NCI-H82 treated with DMSO at 0.1 percent for 48 hours (cell line): ENCODE data around the gene SERPINC1.
"Not testable (repeated sequence)": the region's sequence is repeated elsewhere in the genome, so short reads cannot be mapped to it uniquely, and the experiment has no call there.

ENCODE experiments used
- DNase-seq: peaks from one replicate; lab custom pipeline; 2025; ENCODE audit not compliant: unreplicated experiment; lab: John Stamatoyannopoulos, UW

The SERPINC1 gene

DNA sequence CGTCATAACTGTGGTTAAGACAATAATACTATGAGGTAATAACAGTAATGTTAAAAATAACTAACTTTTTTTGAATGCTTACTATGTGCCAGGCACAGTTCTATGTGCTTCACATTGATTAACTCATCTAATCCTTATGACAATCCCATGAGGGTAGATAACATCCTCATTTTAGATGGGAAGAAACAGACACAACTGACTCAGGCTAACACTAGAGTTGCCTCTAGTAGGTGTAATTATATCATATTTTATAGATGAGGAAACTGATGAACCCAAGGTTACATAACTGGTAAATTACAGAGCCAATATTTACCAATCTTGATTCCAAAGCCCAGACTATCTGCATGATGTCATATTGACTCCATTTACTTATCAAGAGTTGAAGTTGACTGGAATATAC is 23.5 kb downstream of the SERPINC1 start:
- no peak for DNase-seq

DNA sequence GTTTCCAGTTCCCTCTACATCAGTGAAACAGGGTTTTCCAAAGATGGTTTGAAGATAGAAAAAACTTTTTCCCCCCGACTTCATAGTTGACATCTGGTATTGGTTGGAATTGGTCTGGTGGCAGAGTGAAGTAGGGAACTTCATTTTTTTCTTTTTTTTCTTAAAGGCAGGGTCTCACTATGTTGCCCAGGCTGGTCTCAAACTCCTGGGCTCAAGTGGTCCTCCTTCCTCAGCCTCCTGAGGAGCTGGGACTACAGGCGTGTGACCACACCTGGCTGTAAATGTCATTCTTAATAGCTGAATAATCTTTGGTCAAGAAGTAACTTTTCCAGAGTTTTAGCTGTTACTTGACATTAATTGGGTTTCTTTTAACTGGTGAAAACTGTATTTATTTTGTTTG is 27.2 kb downstream of the SERPINC1 start:
- no peak for DNase-seq

GRCh38 chr1:173888749-173889148 is 28.4 kb downstream of the SERPINC1 start:
- DNase-seq = no peak

GRCh38 chr1:173887627-173888026 is 29.5 kb downstream of the SERPINC1 start:
- DNase-seq = no peak

GRCh38 chr1:173886746-173887611 is 30.1 kb downstream of the SERPINC1 start:
- no peak for DNase-seq

- DNase-seq = no peak
These were observed 32.4 kb downstream of the SERPINC1 start for GRCh38 chr1:173884701-173885100.

- not testable (repeated sequence) for DNase-seq
These were observed 36.0 kb downstream of the SERPINC1 start for GRCh38 chr1:173881117-173881516.

DNA sequence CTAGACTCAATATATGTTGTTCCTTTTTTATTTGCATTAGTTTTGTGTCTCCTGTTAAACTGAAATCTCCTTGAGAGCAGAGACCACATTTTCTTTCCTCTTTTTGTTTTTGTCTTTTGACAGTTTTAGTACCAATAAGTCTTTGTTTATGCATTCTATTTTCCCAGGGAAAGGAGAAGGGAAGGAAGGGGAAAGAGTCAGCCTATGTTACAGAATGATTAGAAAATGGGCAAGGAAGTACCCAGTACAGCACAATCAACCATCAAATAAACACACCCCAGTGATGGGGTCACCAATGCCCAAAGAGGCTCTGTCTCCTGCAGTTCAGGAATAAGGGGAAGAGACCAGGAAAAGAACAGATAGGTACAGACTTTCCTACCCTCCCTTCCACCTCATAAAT is 38.9 kb downstream of the SERPINC1 start:
- DNase-seq = no peak

DNA sequence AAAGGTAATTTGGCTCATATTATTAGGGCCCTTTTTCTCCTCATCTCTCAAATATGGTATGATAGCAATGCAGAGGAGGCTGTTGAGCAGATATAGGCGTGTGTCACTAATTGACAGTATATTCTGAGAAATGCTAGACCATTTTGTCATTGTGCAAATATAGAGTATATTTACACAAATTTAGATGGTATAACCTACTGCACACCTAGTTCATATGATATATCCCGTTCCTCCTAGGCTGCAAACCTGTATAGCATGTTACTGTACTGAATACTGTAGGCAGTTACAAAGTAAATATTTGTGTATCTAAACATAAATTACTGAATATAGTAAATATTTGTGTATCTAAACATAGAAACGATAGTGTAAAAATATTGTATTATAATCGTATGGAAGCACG is 40.4 kb downstream of the SERPINC1 start:
- no peak for DNase-seq

DNA sequence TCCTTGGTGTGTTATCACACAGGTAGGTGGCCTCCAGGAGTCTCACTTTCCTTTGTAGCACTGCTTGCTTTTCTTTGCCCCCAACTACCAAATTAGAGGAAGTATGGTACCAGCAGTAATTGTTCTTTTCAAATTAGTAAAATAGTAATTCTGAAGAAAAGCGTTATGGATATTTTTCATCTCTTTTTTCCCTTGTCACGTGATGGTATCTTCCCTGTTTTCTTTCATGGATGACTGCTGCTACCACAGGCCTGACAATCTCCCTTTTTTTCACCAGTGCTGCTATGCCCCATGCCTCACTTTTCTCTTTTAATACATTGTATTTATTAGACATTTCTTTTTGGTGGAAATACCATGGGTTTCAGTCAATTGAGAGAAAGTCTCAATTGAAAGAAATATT is 45.6 kb downstream of the SERPINC1 start:
- DNase-seq = no peak

DNA sequence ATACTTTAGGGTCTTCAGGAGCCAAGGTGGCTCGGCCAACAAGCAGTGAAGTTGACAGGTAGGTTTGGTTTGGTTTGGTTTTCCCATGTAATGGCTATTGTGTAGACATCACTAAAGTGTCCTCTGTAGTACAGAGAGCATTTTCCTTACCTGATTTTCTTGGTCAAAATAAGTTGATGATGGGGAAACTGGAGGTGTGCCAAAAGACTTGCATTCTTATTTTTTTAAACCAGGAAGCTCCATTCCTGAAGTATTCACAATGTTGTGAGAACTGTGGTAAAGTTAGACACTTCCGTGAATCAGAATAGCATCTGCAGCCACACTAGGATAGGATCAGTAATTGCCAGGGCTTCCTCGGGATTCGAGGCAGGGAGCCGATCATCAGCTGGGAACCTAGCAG is 46.0 kb downstream of the SERPINC1 start:
- no peak for DNase-seq

- DNase-seq = no peak
These were observed 46.7 kb downstream of the SERPINC1 start for GRCh38 chr1:173870252-173871075.

GRCh38 chr1:173869021-173869359 is 48.1 kb downstream of the SERPINC1 start:
- DNase-seq = no peak

DNA sequence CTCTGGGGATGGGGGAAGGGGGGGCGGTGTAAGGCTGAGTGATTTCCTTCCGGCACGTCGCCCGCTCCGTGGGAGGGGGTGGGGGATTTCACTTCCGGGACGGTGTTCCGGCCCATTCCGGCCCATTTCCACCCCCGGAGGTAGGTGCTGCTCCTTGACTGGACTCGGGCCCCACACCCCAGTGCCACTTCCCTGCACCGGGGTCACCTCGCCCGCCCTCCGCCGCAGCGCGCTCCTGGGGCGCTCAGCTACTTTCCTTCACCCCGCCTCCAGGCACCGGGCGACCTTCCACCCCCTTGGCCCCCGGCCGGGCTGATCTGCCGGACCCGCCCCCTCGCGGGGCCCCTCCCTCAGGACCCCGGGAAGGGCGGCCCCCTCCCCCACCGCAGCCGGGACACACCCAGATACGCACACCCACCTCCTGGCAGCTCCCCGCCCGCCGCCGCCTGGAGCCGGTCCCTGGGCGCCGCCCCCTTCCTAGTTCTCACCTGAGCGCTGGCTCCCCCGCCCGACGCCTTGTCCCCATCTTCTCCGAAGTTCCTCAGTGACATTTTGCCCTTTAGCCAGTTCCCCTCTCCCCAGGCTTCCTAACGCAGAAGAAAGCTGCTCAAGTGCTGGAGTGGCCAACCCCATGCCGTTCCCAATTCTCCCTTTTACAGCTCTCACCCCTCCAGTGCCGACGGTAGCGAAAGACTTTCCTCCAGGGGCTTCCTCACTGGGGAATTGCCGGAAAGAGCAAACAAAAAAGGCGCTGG is 48.7 kb downstream of the SERPINC1 start, which contains the start of gene ZBTB37:
Gene ZBTB37, plus strand, starts transcription at position 115 of the 755 bp plus-strand sequence. CDS start 1,846 bp downstream, outside the sequence.
- peak; percentile 88 for DNase-seq

- DNase-seq = peak; percentile 100
These were observed 49.3 kb downstream of the SERPINC1 start, which contains the start of gene GAS5 for GRCh38 chr1:173867753-173868265. GAS5 (minus strand) TSS chr1:173867989.

DNA sequence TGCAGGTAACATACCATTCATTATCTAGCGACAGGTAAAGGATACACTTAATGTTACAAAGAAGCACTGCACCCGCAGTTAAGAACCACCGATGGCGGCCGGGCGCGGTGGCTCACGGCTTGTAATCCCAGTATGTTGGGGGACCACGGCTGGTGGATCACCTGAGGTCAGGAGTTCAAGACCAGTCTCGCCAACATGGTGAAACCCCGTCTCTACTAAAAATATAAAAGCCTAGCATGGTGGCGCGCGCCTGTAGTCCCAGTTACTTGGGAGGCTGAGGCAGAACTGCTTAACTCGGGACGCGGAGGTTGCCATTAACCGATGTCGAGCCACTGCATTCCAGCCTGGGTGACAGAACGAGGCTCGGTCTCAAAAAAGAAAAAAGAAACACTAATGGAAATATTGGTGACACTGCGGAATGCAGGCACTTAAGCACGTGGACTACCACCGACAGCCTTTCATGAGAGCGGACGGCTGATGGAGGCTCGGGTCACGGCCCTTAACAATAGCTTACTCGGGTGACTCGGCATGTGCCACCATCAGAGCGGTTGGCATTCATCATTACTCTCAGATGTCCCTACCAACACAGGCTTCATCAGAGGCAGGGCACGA is 49.9 kb downstream of the SERPINC1 start:
- no peak for DNase-seq

DNA sequence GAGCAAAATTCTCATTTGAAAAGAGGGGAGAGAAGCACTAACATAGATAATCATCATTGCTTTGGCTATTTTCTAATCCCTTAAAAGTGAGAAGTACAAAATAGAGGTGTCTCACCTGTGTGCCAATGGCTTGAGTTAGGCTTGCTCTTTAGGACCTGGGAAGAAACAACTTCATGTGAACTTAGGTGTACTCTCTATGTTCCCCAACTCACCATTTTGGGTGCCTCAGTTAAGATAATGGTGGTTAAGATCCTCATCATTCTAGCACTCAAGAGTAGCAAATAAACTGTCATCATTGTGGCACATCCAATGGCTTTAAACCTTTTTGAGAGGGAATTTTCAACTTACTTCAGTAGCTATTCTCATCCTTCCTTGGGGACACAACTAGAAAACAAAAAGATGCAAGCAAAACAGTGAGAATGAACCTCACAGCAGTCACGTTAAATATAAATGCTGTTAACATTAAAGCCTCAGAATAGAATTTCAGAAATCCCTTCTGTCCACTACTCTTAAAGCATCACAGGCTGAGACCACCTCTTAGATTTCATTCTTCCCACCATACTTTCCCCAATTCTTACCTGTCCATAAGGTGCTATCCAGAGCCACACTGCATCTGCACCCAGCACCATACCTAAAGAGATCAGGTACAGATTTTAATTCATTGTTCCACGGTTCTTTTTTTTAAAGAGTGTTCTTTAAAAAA is 50.6 kb downstream of the SERPINC1 start:
- no peak for DNase-seq

- DNase-seq = no peak
These were observed 51.5 kb downstream of the SERPINC1 start for GRCh38 chr1:173865468-173866164.

DNA sequence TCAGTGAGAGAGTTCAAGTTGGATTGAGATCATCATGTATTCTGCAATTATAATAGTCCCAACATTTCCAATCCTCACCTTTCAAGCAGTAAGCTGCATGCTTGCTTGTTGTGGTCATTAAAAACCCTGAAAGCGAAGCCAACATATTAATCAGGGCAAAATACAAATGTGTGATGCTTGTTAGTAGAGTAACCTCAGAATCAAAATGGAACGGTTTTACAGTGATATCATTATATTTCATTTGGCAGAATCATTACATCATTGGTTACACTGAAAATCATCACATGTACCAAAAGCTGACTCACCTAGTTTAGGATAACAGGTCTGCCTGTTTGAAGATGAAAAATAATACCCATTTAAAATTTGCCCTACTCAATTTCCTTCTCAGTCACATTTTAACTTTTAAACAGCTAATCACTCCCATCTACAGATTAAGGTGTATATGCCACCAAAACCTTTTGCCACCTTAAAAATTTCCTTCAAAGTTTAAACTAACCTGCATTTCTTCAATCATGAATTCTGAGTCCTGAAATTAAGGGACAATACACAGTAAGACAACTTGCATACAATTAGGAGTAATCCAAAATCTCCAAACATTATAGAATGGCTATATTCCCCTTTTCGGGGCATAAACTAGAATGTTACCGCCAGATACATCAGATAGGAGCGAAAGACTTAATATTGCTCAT is 52.8 kb downstream of the SERPINC1 start:
- no peak for DNase-seq
